ENCODE data around the gene FPGS.

FPGS gene

GRCh38 chr9:127856094-127856728, 53.5 kb downstream of the FPGS start:
- Histone ChIP-seq H3K9ac (ENCODE audit: low read depth, low read length) (no peak overlapping the region), H3K36me3 (ENCODE audit: insufficient read depth, low read length) (no peaks in the 10 kb centered on the region), H3K4me1 (ENCODE audit: insufficient read depth, low read length) (peaks cover 9% of the 10 kb centered on the region), H3K9me3 (ENCODE audit: control insufficient read depth, insufficient read depth, low read length) (no peaks in the 10 kb centered on the region)

DNA sequence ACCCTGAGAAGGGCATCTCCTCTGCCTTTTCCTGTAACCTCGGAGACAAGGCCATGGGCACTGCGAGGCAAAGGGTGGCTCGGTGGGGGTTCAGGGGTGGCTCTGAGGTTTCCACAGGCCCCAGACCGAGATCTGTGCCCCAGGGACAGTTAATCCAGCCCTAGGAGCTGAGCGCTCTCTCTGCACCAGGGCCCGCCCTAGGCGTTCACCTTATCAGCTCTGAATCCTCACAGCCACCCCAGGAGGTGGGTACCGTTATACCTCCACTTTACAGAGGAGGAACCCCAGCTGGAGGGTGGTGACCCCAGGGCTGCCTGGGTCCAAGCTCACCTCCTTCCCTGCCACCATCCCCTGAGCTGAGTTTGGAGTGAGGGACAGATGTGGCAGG, 54.0 kb downstream of the FPGS start:
- H3K4me1 ChIP-seq (ENCODE audit: insufficient read depth, low read length), result peaks cover 9% of the 10 kb centered on the region
- H3K9me3 ChIP-seq (ENCODE audit: control insufficient read depth, insufficient read depth, low read length), result no peaks in the 10 kb centered on the region
- no peaks in the 10 kb centered on the region for H3K36me3 ChIP-seq (ENCODE audit: insufficient read depth, low read length)
- H3K9ac ChIP-seq (ENCODE audit: low read depth, low read length), result no peak overlapping the region

DNA sequence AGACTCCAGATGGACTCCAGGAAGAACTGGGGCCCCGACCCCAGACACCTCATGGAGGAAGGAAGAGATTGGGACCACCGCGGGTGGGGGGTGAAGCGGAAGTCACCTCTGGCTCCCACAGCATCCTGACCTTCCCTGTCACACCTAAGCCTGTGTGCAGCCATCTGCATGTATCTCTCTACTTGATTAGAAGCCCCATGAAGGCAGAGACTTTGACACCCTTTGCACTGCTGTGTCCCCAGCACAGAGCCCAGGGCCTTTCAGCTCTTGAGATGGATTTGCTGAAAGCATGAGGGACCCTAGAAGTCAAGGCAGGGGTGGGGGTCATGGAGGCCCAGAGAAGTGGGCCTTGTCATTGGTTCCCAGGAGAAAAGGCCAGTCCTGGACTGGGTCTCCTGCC, 54.6 kb downstream of the FPGS start:
- Histone ChIP-seq H3K9ac (ENCODE audit: low read depth, low read length) (no peak overlapping the region), H3K36me3 (ENCODE audit: insufficient read depth, low read length) (no peaks in the 10 kb centered on the region), H3K4me1 (ENCODE audit: insufficient read depth, low read length) (peaks cover 9% of the 10 kb centered on the region), H3K9me3 (ENCODE audit: control insufficient read depth, insufficient read depth, low read length) (no peaks in the 10 kb centered on the region)

GRCh38 chr9:127858041-127858512, 55.4 kb downstream of the FPGS start:
- H3K9me3 ChIP-seq (ENCODE audit: control insufficient read depth, insufficient read depth, low read length), result no peaks in the 10 kb centered on the region
- H3K9ac ChIP-seq (ENCODE audit: low read depth, low read length), result no peak overlapping the region
- no peaks in the 10 kb centered on the region for H3K36me3 ChIP-seq (ENCODE audit: insufficient read depth, low read length)
- peaks cover 9% of the 10 kb centered on the region for H3K4me1 ChIP-seq (ENCODE audit: insufficient read depth, low read length)

- Histone ChIP-seq H3K9me3 (ENCODE audit: control insufficient read depth, insufficient read depth, low read length) (no peaks in the 10 kb centered on the region), H3K4me1 (ENCODE audit: insufficient read depth, low read length) (no peaks in the 10 kb centered on the region), H3K36me3 (ENCODE audit: insufficient read depth, low read length) (no peaks in the 10 kb centered on the region; the same call in 1 of the 2 replicates), H3K9ac (ENCODE audit: low read depth, low read length) (no peak overlapping the region)
Measured at GRCh38 chr9:127860260-127860659, 57.6 kb downstream of the FPGS start.

DNA sequence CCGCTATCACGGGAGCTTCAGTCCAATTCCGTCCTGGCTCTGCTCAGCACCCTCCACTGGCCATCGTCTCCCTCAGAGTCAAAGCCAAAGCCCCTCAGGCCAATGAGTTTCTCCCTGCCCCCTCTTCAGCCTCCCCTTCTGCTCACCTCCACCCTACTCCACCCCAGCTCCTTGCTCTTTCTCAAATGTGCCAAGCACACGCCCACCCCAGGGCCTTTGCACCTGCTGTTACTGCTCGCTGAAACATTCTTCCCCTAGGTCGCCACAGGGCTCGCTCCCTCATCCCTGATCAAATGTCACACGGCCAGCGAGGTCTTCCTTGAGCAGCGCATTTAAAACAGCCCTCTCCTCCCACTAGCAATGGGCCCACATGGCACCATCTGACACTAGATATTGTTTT, 58.1 kb downstream of the FPGS start:
- no peak overlapping the region for H3K9ac ChIP-seq (ENCODE audit: low read depth, low read length)
- H3K36me3 ChIP-seq (ENCODE audit: insufficient read depth, low read length), result no peaks in the 10 kb centered on the region; the same call in 1 of the 2 replicates
- no peaks in the 10 kb centered on the region for H3K9me3 ChIP-seq (ENCODE audit: control insufficient read depth, insufficient read depth, low read length)
- H3K4me1 ChIP-seq (ENCODE audit: insufficient read depth, low read length), result no peaks in the 10 kb centered on the region

DNA sequence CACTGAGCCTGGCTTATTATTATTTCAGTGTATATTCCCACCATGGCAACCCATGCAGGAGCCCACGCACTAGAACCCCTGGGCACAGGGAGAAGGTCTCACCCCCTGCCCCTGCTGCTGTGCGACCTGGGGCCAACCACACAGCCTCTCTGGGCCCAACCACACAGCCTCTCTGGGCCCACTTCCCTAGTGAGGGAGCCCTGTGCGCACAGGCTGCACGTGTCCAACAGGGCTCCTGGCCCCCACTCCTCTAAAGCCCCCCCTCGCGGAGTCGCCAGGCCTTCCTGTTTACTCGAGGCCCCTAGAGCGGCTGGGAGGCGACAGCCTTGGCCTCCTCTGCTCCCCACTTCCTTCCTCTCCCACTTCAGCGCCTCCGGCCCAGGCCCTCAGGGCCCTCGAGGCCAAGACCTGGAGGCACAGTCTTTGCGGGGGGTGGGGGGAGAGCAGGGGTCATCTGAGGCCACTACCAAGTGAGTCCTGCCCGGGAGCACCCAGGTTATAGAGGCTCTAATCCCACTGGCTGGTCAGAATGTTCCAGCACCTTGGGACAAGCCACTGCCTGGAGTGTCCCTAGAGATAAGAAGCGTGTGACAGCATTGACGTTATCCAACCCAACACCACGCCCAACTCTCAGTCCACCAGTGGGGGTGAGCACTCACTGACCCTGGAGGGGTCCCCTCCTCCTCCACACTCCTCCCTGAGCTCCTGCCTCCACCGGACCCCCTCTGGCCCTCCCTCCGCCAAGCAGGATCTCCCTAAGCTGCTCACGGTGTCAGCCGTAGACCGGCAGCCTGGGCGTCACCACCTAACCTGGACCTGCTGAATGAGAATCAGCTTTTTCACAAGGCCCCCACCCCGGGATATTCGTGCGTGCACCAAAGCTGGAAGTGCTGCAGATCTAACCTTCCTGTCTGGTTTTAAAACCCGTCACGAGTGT, 59.7 kb downstream of the FPGS start:
- Histone ChIP-seq H3K9me3 (ENCODE audit: control insufficient read depth, insufficient read depth, low read length) (no peaks in the 10 kb centered on the region), H3K36me3 (ENCODE audit: insufficient read depth, low read length) (no peaks in the 10 kb centered on the region; the same call in 1 of the 2 replicates), H3K9ac (ENCODE audit: low read depth, low read length) (no peak overlapping the region), H3K4me1 (ENCODE audit: insufficient read depth, low read length) (no peaks in the 10 kb centered on the region)

DNA sequence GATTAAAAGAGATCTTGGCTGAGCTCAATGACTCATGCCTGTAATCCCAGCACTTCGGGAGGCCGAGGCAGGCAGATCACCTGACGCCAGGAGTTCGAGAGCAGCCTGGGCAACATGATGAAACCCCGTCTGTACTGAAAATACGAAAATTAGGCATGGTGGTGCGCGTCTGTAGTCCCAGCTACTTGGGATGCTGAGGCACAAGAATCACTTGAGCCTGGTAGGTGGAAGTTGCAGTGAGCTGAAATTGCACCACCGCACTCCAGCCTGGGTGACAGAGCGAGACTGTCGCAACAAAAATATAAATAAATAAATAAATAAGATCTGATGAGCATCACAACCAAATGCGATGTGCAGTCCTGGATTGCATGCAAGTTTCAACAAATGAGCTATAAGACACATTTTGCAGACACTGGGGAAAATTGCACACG, 60.5 kb downstream of the FPGS start:
- no peaks in the 10 kb centered on the region; the same call in 1 of the 2 replicates for H3K36me3 ChIP-seq (ENCODE audit: insufficient read depth, low read length)
- no peaks in the 10 kb centered on the region for H3K4me1 ChIP-seq (ENCODE audit: insufficient read depth, low read length)
- H3K9me3 ChIP-seq (ENCODE audit: control insufficient read depth, insufficient read depth, low read length), result no peaks in the 10 kb centered on the region
- H3K9ac ChIP-seq (ENCODE audit: low read depth, low read length), result no peak overlapping the region
